ENCODE results near the gene TGIF1. TPM values are rescaled to one million over a fixed set of nuclear protein-coding genes. Genes with fewer than 3 reads are reported as not detected.

TGIF1 gene
- total and polyA plus RNA-seq, 9 of the 15 experiments (the other 6 are each of a cell fraction or from before 2014, with no cell fraction given): 16.1 to 77.7 (median 44.6) TPM

- no peak for TF ChIP-seq ZNF407 (IDR thresholded peaks at IDR 0.05; ENCODE audit: low read depth)
- TF ChIP-seq HBP1 (CRISPR knock-in tag; IDR thresholded peaks at IDR 0.05): no peak
- TF ChIP-seq TAF7 (tag; IDR thresholded peaks at IDR 0.05): no peak
- TF ChIP-seq PHB2 (IDR thresholded peaks at IDR 0.05; ENCODE audit: low read depth): no peak
- peak; percentile 92 for TF ChIP-seq CBX5 (IDR thresholded peaks at IDR 0.05; ENCODE audit: borderline replicate concordance, low read depth)
- TF ChIP-seq HCFC1 (IDR thresholded peaks at IDR 0.05; ENCODE audit: low read depth, low read length): no peak
- peak; percentile 51; the same call in 1 of the 2 replicates for TF ChIP-seq ZNF384 (IDR thresholded peaks at IDR 0.05; ENCODE audit: low read depth, low read length)
- TF ChIP-seq ZNF224 (CRISPR knock-in tag; IDR thresholded peaks at IDR 0.05): no peak
- TF ChIP-seq FIP1L1 (IDR thresholded peaks at IDR 0.05; ENCODE audit: low read depth, low read length, poor library complexity, severe bottlenecking): no peak
- no peak for TF ChIP-seq PTBP1 (IDR thresholded peaks at IDR 0.05; ENCODE audit: low read depth, low read length)
- no peak for TF ChIP-seq E2F1 (CRISPR knock-in tag; IDR thresholded peaks at IDR 0.05)
- TF ChIP-seq EP300 (IDR thresholded peaks at IDR 0.05; ENCODE audit: low read length): 0 out of 2 replicates have a peak, but pooled peaks have one; percentile 9
- TF ChIP-seq ZNF586 (CRISPR knock-in tag; conservative IDR thresholded peaks at IDR 0.05): no peak
- no peak for TF ChIP-seq PHF8 (IDR thresholded peaks at IDR 0.05; ENCODE audit: borderline replicate concordance, low read length)
- TF ChIP-seq BRD9 (IDR thresholded peaks at IDR 0.05; ENCODE audit: low read depth, partially characterized antibody): no peak
- no peak for TF ChIP-seq ZBTB34 (CRISPR knock-in tag; IDR thresholded peaks at IDR 0.05)
Measured at GRCh38 chr18:3460823-3461398, 10.9 kb downstream of the TGIF1 start (continued).

All from K562 (cell line).